WTC11 (cell line): ENCODE measurements around the gene WDR82.

Experiments used
- ATF1 ChIP-seq: sonication (generic); formaldehyde crosslinking; IDR thresholded peaks from 2 replicates; pipeline ENCODE4 v1.8.1; 2023; ENCODE audit warnings: mild to moderate bottlenecking, moderate library complexity, missing genetic modification reagents
- CREM ChIP-seq: sonication (generic); formaldehyde crosslinking; IDR thresholded peaks from 2 replicates; pipeline ENCODE4 v1.8.1; 2022; ENCODE audit warnings: mild to moderate bottlenecking, missing genetic modification reagents, moderate library complexity
- CTCF ChIP-seq: fragments of 200-600 bp; IDR thresholded peaks from 2 replicates; pipeline ENCODE4 v1.8.0; 2022; ENCODE audit warnings: antibody characterized with exemption
- E2F1 ChIP-seq: sonication (generic); formaldehyde crosslinking; IDR thresholded peaks from 2 replicates; pipeline ENCODE4 v1.8.0; 2022; ENCODE audit warnings: mild to moderate bottlenecking, missing genetic modification reagents
- ELF4 ChIP-seq: sonication (generic); formaldehyde crosslinking; IDR thresholded peaks from 2 replicates; pipeline ENCODE4 v1.8.1; 2022; ENCODE audit warnings: low read depth, mild to moderate bottlenecking, moderate library complexity, missing genetic modification reagents
- NR2C2 ChIP-seq: sonication (generic); formaldehyde crosslinking; IDR thresholded peaks from 2 replicates; pipeline ENCODE4 v1.8.0; 2022; ENCODE audit warnings: mild to moderate bottlenecking, missing genetic modification reagents
- SMAD3 ChIP-seq: sonication (generic); formaldehyde crosslinking; IDR thresholded peaks from 2 replicates; pipeline ENCODE4 v1.8.0; 2022; ENCODE audit warnings: missing genetic modification reagents, mild to moderate bottlenecking, borderline replicate concordance
- ZNF232 ChIP-seq: sonication (generic); formaldehyde crosslinking; IDR thresholded peaks from 2 replicates; pipeline ENCODE4 v1.8.0; 2022; ENCODE audit warnings: mild to moderate bottlenecking, missing genetic modification reagents
- TF ChIP-seq, protein P1 (sequence below): sonication (generic); formaldehyde crosslinking; IDR thresholded peaks from 2 replicates; pipeline ENCODE4 v1.8.0; 2022; ENCODE audit warnings: mild to moderate bottlenecking, missing genetic modification reagents
- TF ChIP-seq, protein P2 (sequence below): sonication (generic); formaldehyde crosslinking; IDR thresholded peaks from 2 replicates; pipeline ENCODE4 v1.8.1; 2023; ENCODE audit warnings: mild to moderate bottlenecking, missing genetic modification reagents, moderate library complexity
- TF ChIP-seq, protein P3 (sequence below): sonication (generic); formaldehyde crosslinking; IDR thresholded peaks from 2 replicates; pipeline ENCODE4 v1.8.0; 2023; ENCODE audit warnings: missing genetic modification reagents, mild to moderate bottlenecking, borderline replicate concordance

GRCh38 chr3:52289338-52289746 lies 10.9 kb upstream of the WDR82 start:
- no peak for TF ChIP-seq ZNF232 (CRISPR knock-in tag)
- no peak for TF ChIP-seq E2F1
- TF ChIP-seq CTCF, result no peak
- no peak for TF ChIP-seq ATF1
- TF ChIP-seq NR2C2 (CRISPR knock-in tag), result no peak
- TF ChIP-seq CREM (CRISPR knock-in tag), result no peak
- TF ChIP-seq, protein P1, sequence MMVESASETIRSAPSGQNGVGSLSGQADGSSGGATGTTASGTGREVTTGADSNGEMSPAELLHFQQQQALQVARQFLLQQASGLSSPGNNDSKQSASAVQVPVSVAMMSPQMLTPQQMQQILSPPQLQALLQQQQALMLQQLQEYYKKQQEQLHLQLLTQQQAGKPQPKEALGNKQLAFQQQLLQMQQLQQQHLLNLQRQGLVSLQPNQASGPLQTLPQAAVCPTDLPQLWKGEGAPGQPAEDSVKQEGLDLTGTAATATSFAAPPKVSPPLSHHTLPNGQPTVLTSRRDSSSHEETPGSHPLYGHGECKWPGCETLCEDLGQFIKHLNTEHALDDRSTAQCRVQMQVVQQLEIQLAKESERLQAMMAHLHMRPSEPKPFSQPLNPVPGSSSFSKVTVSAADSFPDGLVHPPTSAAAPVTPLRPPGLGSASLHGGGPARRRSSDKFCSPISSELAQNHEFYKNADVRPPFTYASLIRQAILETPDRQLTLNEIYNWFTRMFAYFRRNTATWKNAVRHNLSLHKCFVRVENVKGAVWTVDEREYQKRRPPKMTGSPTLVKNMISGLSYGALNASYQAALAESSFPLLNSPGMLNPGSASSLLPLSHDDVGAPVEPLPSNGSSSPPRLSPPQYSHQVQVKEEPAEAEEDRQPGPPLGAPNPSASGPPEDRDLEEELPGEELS, result no peak
- TF ChIP-seq, protein P2, sequence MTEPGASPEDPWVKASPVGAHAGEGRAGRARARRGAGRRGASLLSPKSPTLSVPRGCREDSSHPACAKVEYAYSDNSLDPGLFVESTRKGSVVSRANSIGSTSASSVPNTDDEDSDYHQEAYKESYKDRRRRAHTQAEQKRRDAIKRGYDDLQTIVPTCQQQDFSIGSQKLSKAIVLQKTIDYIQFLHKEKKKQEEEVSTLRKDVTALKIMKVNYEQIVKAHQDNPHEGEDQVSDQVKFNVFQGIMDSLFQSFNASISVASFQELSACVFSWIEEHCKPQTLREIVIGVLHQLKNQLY, result no peak
- no peak for TF ChIP-seq SMAD3 (CRISPR knock-in tag)
- TF ChIP-seq ELF4 (CRISPR knock-in tag), result no peak
- TF ChIP-seq, protein P3, sequence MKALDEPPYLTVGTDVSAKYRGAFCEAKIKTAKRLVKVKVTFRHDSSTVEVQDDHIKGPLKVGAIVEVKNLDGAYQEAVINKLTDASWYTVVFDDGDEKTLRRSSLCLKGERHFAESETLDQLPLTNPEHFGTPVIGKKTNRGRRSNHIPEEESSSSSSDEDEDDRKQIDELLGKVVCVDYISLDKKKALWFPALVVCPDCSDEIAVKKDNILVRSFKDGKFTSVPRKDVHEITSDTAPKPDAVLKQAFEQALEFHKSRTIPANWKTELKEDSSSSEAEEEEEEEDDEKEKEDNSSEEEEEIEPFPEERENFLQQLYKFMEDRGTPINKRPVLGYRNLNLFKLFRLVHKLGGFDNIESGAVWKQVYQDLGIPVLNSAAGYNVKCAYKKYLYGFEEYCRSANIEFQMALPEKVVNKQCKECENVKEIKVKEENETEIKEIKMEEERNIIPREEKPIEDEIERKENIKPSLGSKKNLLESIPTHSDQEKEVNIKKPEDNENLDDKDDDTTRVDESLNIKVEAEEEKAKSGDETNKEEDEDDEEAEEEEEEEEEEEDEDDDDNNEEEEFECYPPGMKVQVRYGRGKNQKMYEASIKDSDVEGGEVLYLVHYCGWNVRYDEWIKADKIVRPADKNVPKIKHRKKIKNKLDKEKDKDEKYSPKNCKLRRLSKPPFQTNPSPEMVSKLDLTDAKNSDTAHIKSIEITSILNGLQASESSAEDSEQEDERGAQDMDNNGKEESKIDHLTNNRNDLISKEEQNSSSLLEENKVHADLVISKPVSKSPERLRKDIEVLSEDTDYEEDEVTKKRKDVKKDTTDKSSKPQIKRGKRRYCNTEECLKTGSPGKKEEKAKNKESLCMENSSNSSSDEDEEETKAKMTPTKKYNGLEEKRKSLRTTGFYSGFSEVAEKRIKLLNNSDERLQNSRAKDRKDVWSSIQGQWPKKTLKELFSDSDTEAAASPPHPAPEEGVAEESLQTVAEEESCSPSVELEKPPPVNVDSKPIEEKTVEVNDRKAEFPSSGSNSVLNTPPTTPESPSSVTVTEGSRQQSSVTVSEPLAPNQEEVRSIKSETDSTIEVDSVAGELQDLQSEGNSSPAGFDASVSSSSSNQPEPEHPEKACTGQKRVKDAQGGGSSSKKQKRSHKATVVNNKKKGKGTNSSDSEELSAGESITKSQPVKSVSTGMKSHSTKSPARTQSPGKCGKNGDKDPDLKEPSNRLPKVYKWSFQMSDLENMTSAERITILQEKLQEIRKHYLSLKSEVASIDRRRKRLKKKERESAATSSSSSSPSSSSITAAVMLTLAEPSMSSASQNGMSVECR (CRISPR knock-in tag), result no peak
